NCI-H524 treated with DMSO at 0.1 percent for 48 hours (cell line): ENCODE data around the gene TRAPPC1.

Source experiments
- DNase-seq: peaks from one replicate; lab custom pipeline; 2025; lab: John Stamatoyannopoulos, UW

TRAPPC1 gene

GRCh38 chr17:7940743-7941142 lies 9.0 kb upstream of the TRAPPC1 start:
- DNase-seq: no peak

- no peak for DNase-seq
Observed at GRCh38 chr17:7940034-7940433, 8.3 kb upstream of the TRAPPC1 start.

GRCh38 chr17:7935859-7936258 lies 4.1 kb upstream of the TRAPPC1 start:
- no peak for DNase-seq

- DNase-seq: no peak
Observed at GRCh38 chr17:7932949-7933348, 1.2 kb upstream of the TRAPPC1 start.

GRCh38 chr17:7932483-7932891 lies 741 bp upstream of the TRAPPC1 start:
- no peak for DNase-seq

GRCh38 chr17:7930841-7931631 lies 710 bp downstream of the TRAPPC1 start:
- no peak for DNase-seq

GRCh38 chr17:7929158-7930023 lies 2.4 kb downstream of the TRAPPC1 start, which contains the start of gene KCNAB3:
Gene KCNAB3 (minus strand): TSS chr17:7929856. CDS start chr17:7929435, 421 bp downstream.
- DNase-seq: no peak

- no peak for DNase-seq
Observed at GRCh38 chr17:7927596-7927995, 4.2 kb downstream of the TRAPPC1 start.

GRCh38 chr17:7922845-7923628 lies 8.7 kb downstream of the TRAPPC1 start:
- no peak for DNase-seq

- no peak for DNase-seq
Observed at GRCh38 chr17:7922269-7922844, 9.4 kb downstream of the TRAPPC1 start.

- DNase-seq: no peak
Observed at GRCh38 chr17:7916808-7917207, 14.9 kb downstream of the TRAPPC1 start.

- DNase-seq: no peak
Observed at GRCh38 chr17:7916385-7916682, 15.4 kb downstream of the TRAPPC1 start.

GRCh38 chr17:7915611-7916384 lies 15.9 kb downstream of the TRAPPC1 start, which contains the start of gene RNF227:
Gene RNF227 (minus strand): TSS chr17:7916289. CDS start chr17:7916195, 94 bp downstream.
- DNase-seq: peak; percentile 39

GRCh38 chr17:7915179-7915610 lies 16.6 kb downstream of the TRAPPC1 start:
- no peak for DNase-seq

GRCh38 chr17:7912927-7913524 lies 18.7 kb downstream of the TRAPPC1 start:
- no peak for DNase-seq

- DNase-seq: no peak
Observed at GRCh38 chr17:7911116-7911515, 20.6 kb downstream of the TRAPPC1 start.

GRCh38 chr17:7910711-7911110 lies 21.0 kb downstream of the TRAPPC1 start:
- no peak for DNase-seq

GRCh38 chr17:7910281-7910680 lies 21.5 kb downstream of the TRAPPC1 start:
- no peak for DNase-seq

- DNase-seq: no peak
Observed at GRCh38 chr17:7909089-7909488, 22.7 kb downstream of the TRAPPC1 start.
